GM23248 (cell line): ENCODE measurements around the gene WHRN. TPM values are rescaled to one million over a fixed set of nuclear protein-coding genes. Genes with fewer than 3 reads are reported as not detected.

ENCODE experiments used
- DNase-seq: peaks from one replicate; pipeline ENCODE4 v3.0.0-alpha.2; 2015
- H2AFZ ChIP-seq: fragments of 200-600 bp; sonication (generic); 2 replicates; pipeline ENCODE4 v1.6.1; 2016; ENCODE audit warnings: antibody characterized with exemption
- H3F3A ChIP-seq: fragments of 200-600 bp; sonication (generic); 2 replicates; pipeline ENCODE4 v1.6.1; 2016; ENCODE audit warnings: mild to moderate bottlenecking, antibody characterized with exemption, mixed run types; ENCODE audit not compliant: insufficient read depth
- H3K27ac ChIP-seq: fragments of 200-600 bp; sonication (generic); 2 replicates; pipeline ENCODE4 v1.5.1; 2016; ENCODE audit warnings: mild to moderate bottlenecking
- H3K27me3 ChIP-seq: fragments of 200-600 bp; sonication (generic); replicated peaks from 2 replicates; pipeline ENCODE4 v1.6.1; 2016; ENCODE audit warnings: mild to moderate bottlenecking; ENCODE audit not compliant: insufficient read depth
- H3K36me3 ChIP-seq: fragments of 200-600 bp; sonication (generic); 2 replicates; pipeline ENCODE4 v1.6.1; 2016; ENCODE audit warnings: low read depth, mild to moderate bottlenecking
- H3K4me1 ChIP-seq: fragments of 200-600 bp; sonication (generic); 2 replicates; pipeline ENCODE4 v1.6.1; 2016; ENCODE audit warnings: mild to moderate bottlenecking; ENCODE audit not compliant: insufficient read depth
- H3K4me2 ChIP-seq: fragments of 200-600 bp; sonication (generic); one replicate; pipeline ENCODE4 v1.6.1; 2016; ENCODE audit warnings: mild to moderate bottlenecking; ENCODE audit not compliant: unreplicated experiment
- H3K4me3 ChIP-seq: fragments of 200-600 bp; sonication (generic); 2 replicates; pipeline ENCODE4 v1.5.1; 2016; ENCODE audit warnings: mild to moderate bottlenecking
- H3K79me2 ChIP-seq: fragments of 200-600 bp; sonication (generic); 2 replicates; pipeline ENCODE4 v1.6.1; 2016; ENCODE audit warnings: mild to moderate bottlenecking; ENCODE audit not compliant: insufficient read depth
- H3K9ac ChIP-seq: fragments of 200-600 bp; sonication (generic); 2 replicates; pipeline ENCODE4 v1.6.1; 2016; ENCODE audit warnings: mild to moderate bottlenecking
- H3K9me2 ChIP-seq: fragments of 200-600 bp; sonication (generic); 2 replicates; pipeline ENCODE4 v1.6.1; 2016; ENCODE audit warnings: mixed run types, mild to moderate bottlenecking, moderate library complexity; ENCODE audit not compliant: insufficient read depth
- H3K9me3 ChIP-seq: fragments of 200-600 bp; sonication (generic); one replicate; pipeline ENCODE4 v1.6.1; 2017; ENCODE audit warnings: low read depth
- H4K20me1 ChIP-seq: fragments of 200-600 bp; sonication (generic); 2 replicates; pipeline ENCODE4 v1.6.0; 2016; ENCODE audit not compliant: insufficient read depth
- EZH2 ChIP-seq: fragments of 200-600 bp; sonication (generic); IDR thresholded peaks from 2 replicates; pipeline ENCODE4 v1.6.1; 2018; ENCODE audit warnings: antibody characterized with exemption, mild to moderate bottlenecking; ENCODE audit not compliant: insufficient read depth, poor library complexity, severe bottlenecking
- EZH2phosphoT487 ChIP-seq: fragments of 200-600 bp; sonication (generic); IDR thresholded peaks from 2 replicates; pipeline ENCODE4 v1.6.1; 2018; ENCODE audit warnings: antibody characterized with exemption, moderate library complexity, mild to moderate bottlenecking, low read depth; ENCODE audit not compliant: insufficient read depth
- WGBS, 2 experiments: methylation state at CpG; one replicate each; pipeline ENCODE4 v1.1.6; 2015 to 2017; ENCODE audit warnings: low lambda C conversion rate in 2 of 2, low coverage in 1 of 2; ENCODE audit errors: missing lambda C conversion rate in 2 of 2; 5-methylcytosine and 5-hydroxymethylcytosine counted together
- in situ Hi-C: fragments of 300-500 bp; cut with MboI; formaldehyde crosslinking; loops from 2 replicates; pipeline ENCODE4 v1.15.0; 2020
- polyA plus RNA-seq: library from polyadenylated mRNA; unstranded; fragments of >200 nt; fragmentation: Nextera tagmentation; extraction: Ambion mirVana; gene quantifications from 2 replicates; pipeline ENCODE4 v1.2.1, GENCODE V29; 2016
- total RNA-seq: library from RNA; depleted of rRNA; stranded (reverse); fragments of >200 nt; shearing (Covaris generic); gene quantifications from 2 replicates; pipeline ENCODE4 v1.2.3, GENCODE V29; 2014

Gene WHRN
- total and polyA plus RNA-seq, 2 experiments from 2014 or later: 0.76 to 1.5 TPM

- H3K4me2 ChIP-seq: no peak overlapping the region
- in situ Hi-C loops: no loop called here
- H3K9me3 ChIP-seq: no peaks in the 10 kb centered on the region
- no peaks in the 10 kb centered on the region for H3F3A ChIP-seq
- H3K4me3 ChIP-seq: no peak overlapping the region
- H3K36me3 ChIP-seq: no peaks in the 10 kb centered on the region
- H2AFZ ChIP-seq: no peak overlapping the region
- no peak overlapping the region for H3K27ac ChIP-seq
- no peak for DNase-seq
- no peaks in the 10 kb centered on the region; the same call in 1 of the 2 replicates for H3K27me3 ChIP-seq
- H3K4me1 ChIP-seq: no peaks in the 10 kb centered on the region
- no peaks in the 10 kb centered on the region for H4K20me1 ChIP-seq
- TF ChIP-seq EZH2phosphoT487 (no peak), EZH2 (no peak)
- H3K9me2 ChIP-seq: no peaks in the 10 kb centered on the region
- 41 to 46% methylated on average over 5 of the region's 5 CpGs for WGBS, 2 experiments
- H3K9ac ChIP-seq: no peak overlapping the region
- H3K79me2 ChIP-seq: no peaks in the 10 kb centered on the region
Measured at GRCh38 chr9:114538241-114538640, 33.0 kb upstream of the WHRN start.

DNA sequence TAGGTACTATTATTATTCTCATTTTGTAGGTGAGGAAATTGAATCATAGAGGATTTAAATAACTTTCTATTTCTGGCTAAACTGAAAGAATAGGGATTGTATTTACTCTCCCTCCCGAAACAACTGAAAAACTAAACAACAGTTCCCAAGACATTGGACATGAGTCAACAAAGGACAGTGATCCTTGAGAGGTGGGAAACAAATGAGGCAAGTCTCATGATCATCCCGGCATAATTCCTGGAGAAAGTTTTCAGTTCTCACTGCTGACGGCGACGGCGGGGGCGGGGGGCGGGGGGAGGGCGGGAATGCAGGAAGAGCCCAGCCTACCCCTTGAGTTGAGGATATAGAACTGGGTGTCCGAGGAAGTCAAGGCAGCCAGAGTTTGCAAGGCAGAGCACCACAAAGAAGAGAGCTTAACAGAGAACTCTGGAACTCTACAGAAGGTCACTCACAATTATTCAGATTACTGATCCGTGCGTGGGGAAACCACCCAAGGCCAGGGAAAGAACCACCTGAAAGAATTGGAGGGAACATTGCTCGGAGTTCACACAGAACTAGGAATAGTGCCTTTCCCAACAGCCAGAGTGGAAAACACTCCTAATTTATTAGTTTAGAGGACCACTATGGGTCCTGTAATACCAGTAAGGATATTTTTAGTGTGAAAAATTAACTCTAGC is 27.4 kb upstream of the WHRN start:
- Histone ChIP-seq H3K4me1 (no peaks in the 10 kb centered on the region), H4K20me1 (no peaks in the 10 kb centered on the region), H3K4me2 (no peak overlapping the region), H3K27me3 (no peaks in the 10 kb centered on the region), H3K36me3 (no peaks in the 10 kb centered on the region), H2AFZ (no peak overlapping the region), H3F3A (no peaks in the 10 kb centered on the region), H3K79me2 (no peaks in the 10 kb centered on the region), H3K9ac (no peak overlapping the region), H3K27ac (no peak overlapping the region), H3K4me3 (no peak overlapping the region), H3K9me2 (no peaks in the 10 kb centered on the region), H3K9me3 (no peaks in the 10 kb centered on the region)
- TF ChIP-seq EZH2phosphoT487 (no peak), EZH2 (no peak)
- DNase-seq: peak; percentile 21
- 45% methylated on average over 9 to 13 of the region's 13 CpGs for WGBS, 2 experiments
- in situ Hi-C loops: no loop called here

GRCh38 chr9:114529285-114529684 is 24.0 kb upstream of the WHRN start:
- TF ChIP-seq EZH2 (no peak), EZH2phosphoT487 (no peak)
- in situ Hi-C loops: no loop called here
- no peaks in the 10 kb centered on the region for H3K27me3 ChIP-seq
- no peak for DNase-seq
- no peaks in the 10 kb centered on the region for H3K36me3 ChIP-seq
- H3F3A ChIP-seq: no peaks in the 10 kb centered on the region
- no peak overlapping the region for H2AFZ ChIP-seq
- peaks cover 3% of the 10 kb centered on the region; the same call in 1 of the 2 replicates for H3K4me1 ChIP-seq
- no peaks in the 10 kb centered on the region for H4K20me1 ChIP-seq
- H3K4me3 ChIP-seq: no peak overlapping the region
- no peak overlapping the region for H3K27ac ChIP-seq
- 82 to 84% methylated on average over 6 of the region's 6 CpGs for WGBS, 2 experiments
- no peaks in the 10 kb centered on the region for H3K79me2 ChIP-seq
- no peak overlapping the region for H3K9ac ChIP-seq
- no peak overlapping the region for H3K4me2 ChIP-seq
- no peaks in the 10 kb centered on the region for H3K9me2 ChIP-seq
- H3K9me3 ChIP-seq: no peaks in the 10 kb centered on the region

GRCh38 chr9:114526807-114527206 is 21.5 kb upstream of the WHRN start:
- Histone ChIP-seq H3K36me3 (no peaks in the 10 kb centered on the region), H3K4me1 (peaks cover 3% of the 10 kb centered on the region; the same call in 1 of the 2 replicates), H3K9me2 (no peaks in the 10 kb centered on the region), H3K27ac (no peak overlapping the region), H3K4me3 (no peak overlapping the region), H2AFZ (no peak overlapping the region), H3K79me2 (no peaks in the 10 kb centered on the region), H4K20me1 (no peaks in the 10 kb centered on the region), H3F3A (no peaks in the 10 kb centered on the region), H3K4me2 (no peak overlapping the region), H3K9me3 (no peaks in the 10 kb centered on the region), H3K27me3 (peaks cover 20% of the 10 kb centered on the region; the same call in 1 of the 2 replicates), H3K9ac (no peak overlapping the region)
- no peak for TF ChIP-seq EZH2phosphoT487
- TF ChIP-seq EZH2: no peak
- in situ Hi-C loops: no loop called here
- DNase-seq: no peak
- WGBS, 2 experiments: 52 to 64% methylated on average over 2 of the region's 2 CpGs
